GM18508 (cell line): Measurements from ENCODE around the gene STK11.
"Not testable (repeated sequence)": the region's sequence is repeated elsewhere in the genome, so short reads cannot be mapped to it uniquely, and the experiment has no call there.

Source experiments
- ATAC-seq: cut with Tn5 transposase; IDR thresholded peaks from one replicate; pipeline ENCODE4 v1.9.1; 2021; ENCODE audit warnings: moderate number of reproducible peaks; ENCODE audit not compliant: insufficient read depth, unreplicated experiment

STK11 gene

GRCh38 chr19:1246265-1247087 is 40.9 kb downstream of the STK11 start:
- not testable (repeated sequence) for ATAC-seq

GRCh38 chr19:1247748-1248138 is 42.2 kb downstream of the STK11 start:
- ATAC-seq, result no peak

DNA sequence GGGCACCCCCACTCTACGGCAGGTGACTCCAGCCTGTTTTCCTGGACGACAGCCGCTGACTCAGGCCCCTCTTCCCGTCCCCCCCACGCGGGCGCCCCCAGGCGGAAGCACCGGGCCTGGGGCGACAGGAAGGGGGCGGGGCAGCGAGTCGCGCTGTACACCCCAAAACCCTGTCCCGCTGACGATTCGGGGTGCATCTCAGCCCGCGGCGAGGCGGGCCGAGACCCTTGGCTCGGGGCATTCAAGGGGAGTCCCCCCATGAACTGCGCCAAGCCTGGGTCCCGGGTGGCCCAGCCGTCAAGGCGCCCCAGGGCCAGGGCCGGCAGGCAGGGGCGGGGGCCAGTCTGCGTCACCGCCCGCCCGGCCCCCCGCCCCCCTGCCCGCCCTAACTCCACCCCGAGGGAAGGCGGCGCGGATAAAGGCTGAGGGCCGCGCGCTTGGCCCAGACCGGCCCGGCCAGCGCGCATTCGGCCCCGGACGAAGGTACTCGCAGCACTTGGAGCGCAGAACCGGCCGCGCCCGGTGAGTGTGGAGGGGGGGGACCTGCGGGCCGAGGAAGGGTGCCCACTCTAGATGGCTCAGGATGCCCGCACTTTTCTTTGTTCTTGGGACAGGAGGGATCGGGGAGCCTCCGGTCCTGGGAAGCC is 42.7 kb downstream of the STK11 start, which contains the start of gene MIDN:
MIDN (plus strand) TSS at position 445 of the 647 bp plus-strand sequence. CDS start 1,714 bp downstream, outside the sequence.
- ATAC-seq, result no peak

DNA sequence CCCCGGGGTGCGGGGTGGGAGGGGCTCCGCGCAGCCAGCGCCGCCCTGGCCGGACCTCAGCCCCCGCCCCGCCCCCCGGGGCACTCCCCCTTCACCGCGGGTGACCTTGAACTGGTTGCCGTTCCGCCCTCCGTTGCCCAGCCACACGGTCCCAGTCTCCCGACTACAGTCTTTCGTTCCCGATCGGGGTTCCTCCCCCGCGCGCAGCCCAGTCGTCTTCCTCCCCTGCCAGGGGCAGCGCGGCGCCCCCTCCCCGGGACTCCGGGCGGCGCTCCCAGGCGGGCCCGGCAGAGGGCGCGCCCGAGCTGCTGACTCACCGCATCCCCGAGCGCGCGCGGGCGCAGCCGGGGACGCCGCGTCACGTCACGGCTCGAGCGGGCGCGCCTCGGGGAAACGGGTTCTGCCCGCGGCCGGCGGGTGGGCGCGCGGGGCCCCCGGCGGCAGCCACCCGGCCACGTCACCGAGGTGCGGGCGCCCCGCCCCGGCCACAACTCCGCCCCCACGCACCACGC is 43.3 kb downstream of the STK11 start:
- ATAC-seq, result no peak

- no peak for ATAC-seq
Observed at GRCh38 chr19:1249298-1249989, 43.9 kb downstream of the STK11 start.

DNA sequence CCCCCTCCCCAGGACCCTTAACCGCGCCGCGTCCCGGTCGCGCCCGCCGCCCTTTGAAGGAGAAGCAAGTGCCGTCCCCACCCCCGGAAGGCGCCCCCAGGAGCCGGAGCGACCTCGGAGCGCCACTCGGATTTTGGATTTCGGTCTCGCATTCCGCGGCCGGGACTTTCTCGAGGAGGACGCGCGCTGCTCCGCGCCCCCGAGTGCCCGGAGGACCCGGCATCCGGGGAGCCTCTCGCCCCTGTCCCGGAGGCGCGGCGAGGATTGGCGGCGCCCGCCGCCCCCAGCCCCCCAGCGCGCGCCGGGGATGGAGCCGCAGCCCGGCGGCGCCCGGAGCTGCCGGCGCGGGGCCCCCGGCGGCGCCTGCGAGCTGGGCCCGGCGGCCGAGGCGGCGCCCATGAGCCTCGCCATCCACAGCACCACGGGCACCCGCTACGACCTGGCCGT is 44.4 kb downstream of the STK11 start:
- ATAC-seq, result no peak

DNA sequence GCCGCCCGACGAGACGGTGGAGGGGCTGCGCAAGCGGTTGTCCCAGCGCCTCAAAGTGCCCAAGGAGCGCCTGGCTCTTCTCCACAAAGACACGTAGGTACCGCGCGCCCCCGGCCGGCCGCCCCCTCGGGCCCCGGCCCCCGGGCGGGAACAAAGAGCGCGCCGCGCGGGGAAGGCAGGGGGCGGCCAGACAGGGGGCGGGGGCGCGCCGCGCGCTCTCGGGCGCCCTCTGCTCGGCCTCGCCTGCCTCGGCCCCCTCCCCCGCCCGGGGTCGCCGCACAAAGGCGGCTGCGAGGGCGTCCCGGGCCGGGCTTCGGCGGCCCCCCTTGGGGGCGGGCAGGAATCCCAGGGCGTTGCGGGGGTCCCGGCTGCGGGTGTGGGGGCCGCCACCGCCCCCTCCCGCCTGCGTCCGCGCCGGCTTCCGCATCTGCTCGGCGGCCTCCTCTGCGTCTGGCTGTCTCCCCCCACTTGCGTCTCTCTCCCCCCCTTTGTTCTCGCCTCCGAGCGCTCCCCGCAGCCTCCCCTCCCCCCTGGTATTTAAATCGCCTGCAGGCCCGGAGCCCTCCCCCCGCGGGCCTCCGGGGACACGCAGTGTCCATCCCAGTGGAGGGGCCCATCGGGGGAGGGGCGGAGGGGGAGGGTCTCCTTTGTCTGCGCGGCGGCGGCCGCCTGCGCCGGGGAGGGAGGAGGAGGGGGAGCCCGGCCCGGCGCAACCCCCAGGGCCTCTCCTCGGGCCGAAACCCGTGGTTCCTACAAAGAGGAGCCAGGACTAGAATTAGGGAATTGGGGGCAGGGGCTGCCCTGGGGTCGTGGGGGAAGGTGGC is 45.1 kb downstream of the STK11 start:
- ATAC-seq, result no peak

DNA sequence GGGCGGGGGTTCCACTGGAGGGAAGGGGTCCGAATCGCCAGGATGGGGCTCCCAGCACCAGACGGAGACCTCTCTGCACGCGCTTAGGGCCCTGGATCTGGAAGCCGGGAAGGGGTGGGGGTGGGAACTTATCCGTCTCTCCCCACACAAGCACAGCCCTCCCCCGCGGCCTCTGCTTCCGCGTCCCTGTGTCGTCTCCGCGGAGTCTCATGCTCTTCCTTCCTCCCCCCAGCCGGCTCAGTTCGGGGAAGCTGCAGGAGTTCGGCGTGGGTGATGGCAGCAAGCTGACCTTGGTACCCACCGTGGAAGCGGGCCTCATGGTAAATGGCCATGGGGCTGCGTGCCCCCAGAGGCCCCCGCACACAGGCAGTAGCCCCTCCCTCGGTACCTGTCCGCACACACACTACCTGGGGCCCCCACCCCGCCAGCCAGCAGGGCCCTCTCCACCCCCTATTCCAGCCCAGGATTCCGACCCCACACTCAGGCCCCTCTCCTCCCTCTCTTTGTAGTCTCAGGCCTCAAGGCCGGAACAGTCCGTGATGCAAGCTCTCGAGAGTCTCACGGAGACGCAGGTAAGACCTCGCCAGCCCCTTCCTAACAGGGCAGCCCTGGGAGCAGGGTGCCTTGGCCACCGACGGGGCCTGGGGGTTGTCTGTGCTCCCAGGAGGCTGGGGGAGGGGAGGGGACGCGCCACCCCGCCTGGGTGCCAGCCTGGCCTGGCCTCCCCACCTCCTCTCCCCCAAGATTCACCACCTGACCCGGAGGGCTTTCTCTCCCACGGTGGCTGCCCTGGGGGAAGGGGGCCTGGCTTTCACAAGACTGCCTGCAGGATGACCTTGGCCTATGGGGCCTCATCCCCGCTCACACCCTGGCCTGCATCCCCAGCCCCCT is 46.0 kb downstream of the STK11 start:
- no peak for ATAC-seq

GRCh38 chr19:1252221-1252820 is 46.7 kb downstream of the STK11 start:
- no peak for ATAC-seq

DNA sequence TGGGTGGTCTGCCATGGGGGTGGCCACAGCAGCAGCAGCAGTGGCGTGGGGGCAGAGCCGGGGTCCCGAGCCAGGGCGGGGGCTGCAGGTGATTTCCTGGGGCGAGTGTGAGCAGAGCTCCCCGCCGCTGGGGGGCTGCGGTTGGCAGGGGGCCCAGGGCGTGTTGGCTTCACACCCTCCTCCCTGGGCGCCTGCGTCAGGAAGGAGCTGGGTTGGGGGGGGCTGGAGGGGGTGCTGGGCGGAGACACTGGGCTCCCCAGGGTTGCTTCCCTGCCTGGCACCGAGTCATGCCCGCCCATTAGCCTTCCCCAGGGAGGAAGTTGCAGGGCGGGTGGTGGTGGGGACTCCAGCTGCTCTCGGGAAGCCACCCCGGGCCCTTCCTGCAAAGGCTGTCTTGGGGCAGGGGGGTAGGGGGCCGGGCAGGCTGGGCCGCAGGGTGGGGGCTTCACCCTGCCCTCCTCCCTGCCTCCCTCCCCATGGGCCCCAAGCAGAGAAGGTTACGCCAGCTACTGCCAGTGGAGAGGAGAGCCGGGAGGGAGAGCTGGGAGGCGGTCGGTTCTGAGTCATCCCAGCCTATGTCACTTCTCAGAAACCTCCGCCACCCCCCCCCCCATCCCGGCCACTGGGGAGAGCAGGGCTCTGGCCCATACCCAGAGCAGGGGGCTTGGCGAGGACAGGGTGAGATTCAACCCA is 47.4 kb downstream of the STK11 start:
- ATAC-seq, result no peak

DNA sequence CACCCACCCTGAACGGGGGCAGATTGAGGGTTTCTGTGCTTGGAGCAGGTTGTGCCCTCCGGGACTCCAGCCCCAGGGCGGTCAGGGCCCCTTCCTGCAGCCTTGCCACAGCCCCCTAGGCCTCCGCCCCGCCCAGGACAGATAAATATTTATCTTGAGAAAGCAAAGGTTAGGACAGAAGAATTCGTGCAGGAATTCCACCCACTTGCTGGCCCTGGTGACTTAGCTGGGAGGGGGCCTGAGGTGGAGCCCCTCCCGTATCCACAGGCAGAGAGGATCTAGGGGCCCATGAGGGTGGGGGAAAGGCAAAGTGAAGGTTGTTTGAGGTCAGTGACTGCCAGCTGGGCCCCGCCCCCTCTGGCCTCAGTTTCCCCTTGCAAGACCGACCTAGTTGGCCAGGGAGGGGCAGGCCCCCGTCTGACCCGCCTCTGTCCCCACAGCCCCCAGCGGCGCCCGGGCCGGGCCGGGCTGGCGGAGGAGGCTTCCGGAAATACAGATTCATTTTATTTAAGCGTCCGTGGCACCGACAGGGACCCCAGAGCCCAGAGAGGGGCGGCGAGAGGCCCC is 48.0 kb downstream of the STK11 start:
- ATAC-seq, result no peak

GRCh38 chr19:1254081-1254527 is 48.5 kb downstream of the STK11 start:
- no peak for ATAC-seq

DNA sequence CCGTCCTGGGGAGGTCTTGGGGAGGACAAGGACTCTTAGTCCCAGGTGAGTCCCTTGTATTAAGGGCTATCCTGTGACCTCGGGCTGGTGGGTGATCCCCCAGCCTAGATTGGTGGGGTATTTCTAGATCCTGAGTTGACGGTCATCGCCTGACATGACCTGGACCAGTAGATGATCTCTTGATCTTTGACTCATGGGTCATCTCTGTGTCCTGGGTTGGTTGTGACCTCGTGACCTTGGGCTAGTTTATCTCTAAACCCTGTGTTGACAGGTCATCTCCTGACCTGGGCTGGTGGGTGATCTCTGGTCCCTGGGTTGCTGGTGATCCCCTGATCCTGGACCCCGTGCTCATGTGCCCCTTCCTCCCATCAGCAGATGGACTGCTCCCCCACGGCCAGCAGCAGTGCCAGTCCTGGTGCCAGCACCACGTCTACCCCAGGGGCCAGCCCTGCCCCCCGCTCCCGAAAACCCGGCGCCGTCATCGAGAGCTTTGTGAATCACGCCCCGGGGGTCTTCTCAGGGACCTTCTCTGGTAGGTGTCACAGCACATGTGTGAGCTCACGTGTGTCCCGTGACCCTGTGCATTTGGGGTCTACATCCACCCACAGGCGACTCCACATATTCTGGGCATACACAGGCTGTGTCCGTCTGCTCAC is 49.1 kb downstream of the STK11 start:
- no peak for ATAC-seq

- no peak for ATAC-seq
Observed at GRCh38 chr19:1255186-1256161, 49.9 kb downstream of the STK11 start.

DNA sequence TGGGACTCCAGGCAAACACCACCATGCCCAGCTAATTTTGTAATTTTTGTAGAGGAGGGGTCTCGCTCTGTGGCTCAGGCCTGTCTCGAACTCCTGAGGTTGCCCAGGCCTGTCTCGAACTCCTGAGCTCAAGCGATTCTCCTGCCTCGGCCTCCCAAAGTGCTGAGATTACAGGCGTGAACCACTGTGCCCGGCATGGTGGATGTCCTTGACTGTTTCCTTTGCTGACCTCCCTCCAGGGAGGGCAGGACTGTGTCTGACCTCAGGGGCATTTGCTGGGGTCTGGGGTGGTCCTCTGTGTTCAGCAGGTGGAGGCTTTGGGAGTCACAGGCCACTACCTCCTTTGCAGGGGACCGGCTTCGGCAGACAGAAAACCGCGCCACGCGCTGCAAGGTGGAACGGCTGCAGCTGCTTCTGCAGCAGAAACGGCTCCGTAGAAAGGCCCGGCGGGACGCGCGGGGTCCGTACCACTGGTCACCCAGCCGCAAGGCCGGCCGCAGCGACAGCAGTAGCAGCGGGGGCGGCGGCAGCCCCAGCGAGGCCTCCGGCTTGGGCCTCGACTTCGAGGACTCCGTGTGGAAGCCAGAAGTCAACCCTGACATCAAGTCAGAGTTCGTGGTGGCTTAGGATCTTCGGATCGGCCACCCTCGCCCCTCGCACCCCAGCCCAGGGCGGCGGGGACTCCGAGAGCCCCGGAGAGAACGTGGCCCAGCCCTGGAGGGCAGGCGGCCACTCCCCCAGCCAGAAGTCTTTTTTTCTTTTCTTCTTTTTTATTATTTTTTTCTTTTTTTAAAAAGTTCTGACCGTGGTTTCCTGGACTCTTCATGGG is 51.3 kb downstream of the STK11 start:
- ATAC-seq, result no peak
